HCEC 1CT (cell line): ENCODE results near the gene ANKS1A.
A peak's percentile ranks its signal among the peaks of the same experiment; 100 is the strongest.
"Not testable (repeated sequence)": the region's sequence is repeated elsewhere in the genome, so short reads cannot be mapped to it uniquely, and the experiment has no call there.

Experiments
- DNase-seq: peaks from one replicate; pipeline ENCODE4 v3.0.0-alpha.2; 2017

The ANKS1A gene

GRCh38 chr6:34999962-35000361 lies 110.9 kb downstream of the ANKS1A start:
- DNase-seq, result not testable (repeated sequence)

DNA sequence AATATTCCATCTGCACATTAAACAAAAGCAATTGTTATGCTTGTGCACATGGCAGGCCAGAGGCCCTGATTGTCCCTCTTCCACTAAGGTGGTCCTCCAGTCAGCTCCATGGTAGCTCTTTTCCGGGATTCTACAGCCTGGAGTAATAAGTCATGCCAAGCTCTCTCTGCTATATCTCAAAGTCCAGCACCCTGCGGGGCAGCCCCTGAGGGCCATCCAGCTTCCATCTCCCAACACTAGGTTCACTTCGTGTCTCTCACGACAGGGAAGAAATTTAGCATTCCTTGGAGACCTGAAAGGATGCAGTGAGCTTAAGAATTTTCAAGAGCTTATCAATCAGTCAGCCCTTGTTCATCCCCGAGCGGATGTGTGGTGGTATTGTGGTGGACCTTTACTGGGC lies 112.3 kb downstream of the ANKS1A start:
- DNase-seq, result not testable (repeated sequence)

DNA sequence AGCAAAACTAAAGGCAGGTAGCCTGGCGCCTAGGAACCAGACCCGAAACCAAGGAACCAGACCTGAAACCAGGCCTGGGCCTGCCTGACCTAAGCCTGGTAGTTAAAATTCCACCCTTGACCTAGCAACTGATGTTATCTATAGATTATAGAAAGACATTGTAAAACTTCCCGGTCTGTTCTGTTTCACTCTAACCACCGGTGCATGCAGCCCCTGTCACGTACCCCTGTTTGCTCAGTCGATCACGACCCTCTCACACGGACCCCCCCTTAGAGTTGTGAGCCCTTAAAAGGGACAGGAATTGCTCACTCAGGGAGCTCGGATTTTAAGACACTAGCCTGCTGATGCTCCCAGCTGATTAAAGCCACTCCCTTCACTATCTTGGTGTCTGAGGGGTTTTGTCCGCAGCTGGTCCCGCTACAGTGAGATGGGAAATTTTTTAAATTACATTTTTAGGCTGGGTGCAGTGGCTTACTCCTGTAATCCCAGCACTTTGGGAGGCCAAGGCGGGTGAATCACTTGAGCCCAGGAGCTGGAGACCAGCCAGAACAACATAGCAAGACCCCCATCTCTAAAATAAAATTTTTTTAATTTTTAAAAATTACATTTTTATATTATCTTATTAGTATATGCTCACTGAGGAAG lies 115.0 kb downstream of the ANKS1A start:
- DNase-seq, result not testable (repeated sequence)

DNA sequence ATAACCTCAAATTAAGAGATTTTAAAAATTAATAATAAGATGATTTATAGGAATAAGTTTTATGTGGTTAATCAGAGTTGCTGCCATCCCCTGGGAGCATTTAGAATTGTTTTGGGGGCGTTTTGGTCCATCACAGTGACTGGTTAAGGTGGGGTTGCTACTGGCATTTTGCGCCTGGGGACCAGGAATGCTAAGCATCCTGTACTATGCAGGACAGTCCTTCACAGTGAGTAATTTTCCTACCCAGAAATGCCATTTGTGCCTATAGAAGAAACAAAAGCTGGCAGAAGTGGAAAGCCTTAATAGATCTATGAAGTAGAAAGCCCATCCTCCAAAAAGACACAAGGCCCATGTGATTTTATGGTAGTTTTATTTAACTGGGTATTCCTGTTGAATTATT lies 118.0 kb downstream of the ANKS1A start:
- no peak for DNase-seq

GRCh38 chr6:35008858-35009257 lies 119.8 kb downstream of the ANKS1A start:
- DNase-seq, result no peak

DNA sequence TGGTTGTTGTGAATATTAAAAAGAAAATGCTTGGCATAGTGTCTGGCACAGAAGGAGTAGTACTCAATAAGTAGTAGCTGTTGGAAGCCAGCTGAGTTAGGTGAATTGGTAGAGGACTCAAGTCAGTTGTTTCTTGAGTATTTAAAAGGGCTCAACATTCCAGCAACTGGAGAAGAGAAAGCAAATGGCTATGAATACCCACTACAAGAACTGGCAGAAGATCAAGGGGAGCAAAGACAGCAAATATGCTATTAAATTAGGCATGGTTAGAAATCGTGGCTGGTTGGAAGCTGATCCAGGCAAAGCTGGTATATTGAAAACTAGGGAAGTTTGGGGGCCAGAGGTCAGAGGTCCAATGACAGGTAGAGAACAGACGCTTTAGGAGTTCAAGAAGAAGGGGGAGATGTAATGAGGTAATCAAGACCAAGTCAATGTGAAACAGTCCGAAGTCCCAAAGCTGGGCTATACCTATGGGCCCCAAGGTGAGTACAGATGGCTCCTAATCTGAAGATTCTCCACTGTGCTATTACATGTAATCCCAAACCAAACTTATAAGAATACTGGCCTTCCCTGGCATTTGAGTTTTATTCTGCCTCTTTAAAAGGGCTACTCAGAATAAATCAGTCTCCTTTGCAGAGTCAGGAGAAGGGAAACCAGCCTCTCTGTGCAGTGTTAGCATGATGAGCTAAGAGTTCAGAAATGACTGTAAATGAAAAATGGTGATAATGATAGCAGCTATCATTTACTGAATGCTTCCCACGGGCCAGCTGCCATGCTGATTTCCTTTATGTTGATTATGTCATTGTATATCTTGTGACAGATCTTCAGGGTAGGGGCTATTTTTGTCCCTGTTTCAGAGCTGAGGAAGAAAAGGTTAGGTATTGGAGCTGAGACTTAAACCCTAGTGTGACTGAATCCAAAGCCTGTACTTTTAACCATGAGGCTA lies 122.3 kb downstream of the ANKS1A start:
- DNase-seq, result no peak

DNA sequence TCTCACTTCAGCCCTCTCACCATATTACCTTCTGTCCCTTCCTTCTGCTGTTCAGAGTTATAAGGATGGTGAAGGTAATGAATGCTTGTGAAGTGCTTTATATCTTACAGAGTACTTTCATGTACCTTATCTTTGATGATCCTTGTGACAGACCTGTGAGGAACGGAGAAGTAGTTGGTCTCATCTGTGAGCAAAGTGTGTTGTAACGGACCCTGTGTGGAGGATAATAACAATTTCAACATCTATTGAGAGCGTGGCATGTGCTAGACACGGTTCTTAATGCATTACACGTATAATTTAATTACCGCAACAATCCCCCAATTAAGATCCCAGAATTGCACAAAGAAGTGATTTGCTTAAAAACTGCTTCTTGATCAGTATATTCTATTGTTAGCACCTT lies 124.6 kb downstream of the ANKS1A start:
- no peak for DNase-seq

- no peak for DNase-seq
Measured at GRCh38 chr6:35014341-35014740, 125.3 kb downstream of the ANKS1A start.

DNA sequence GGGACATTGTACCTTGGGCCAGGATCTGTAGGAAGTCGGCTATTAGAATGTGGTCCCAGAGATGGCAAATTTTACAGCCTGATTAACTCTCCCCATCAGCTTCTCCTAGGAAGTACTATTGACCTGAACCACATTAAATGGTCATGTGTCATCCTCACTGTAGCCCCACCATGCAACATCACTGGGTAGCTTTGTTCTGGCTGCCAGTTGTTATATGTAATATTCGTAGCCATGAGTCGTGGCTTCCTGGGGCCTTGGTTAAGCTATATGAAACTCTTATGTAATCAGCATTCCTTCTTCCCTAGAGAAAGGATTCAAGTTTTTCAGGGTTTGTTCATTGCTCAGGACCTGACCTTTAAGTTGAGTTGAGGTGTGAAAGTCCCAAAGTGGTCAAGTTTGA lies 125.7 kb downstream of the ANKS1A start:
- DNase-seq, result peak; percentile 74

GRCh38 chr6:35015476-35015875 lies 126.4 kb downstream of the ANKS1A start:
- DNase-seq, result no peak

- peak; percentile 17 for DNase-seq
Measured at GRCh38 chr6:35015996-35016395, 126.9 kb downstream of the ANKS1A start.

DNA sequence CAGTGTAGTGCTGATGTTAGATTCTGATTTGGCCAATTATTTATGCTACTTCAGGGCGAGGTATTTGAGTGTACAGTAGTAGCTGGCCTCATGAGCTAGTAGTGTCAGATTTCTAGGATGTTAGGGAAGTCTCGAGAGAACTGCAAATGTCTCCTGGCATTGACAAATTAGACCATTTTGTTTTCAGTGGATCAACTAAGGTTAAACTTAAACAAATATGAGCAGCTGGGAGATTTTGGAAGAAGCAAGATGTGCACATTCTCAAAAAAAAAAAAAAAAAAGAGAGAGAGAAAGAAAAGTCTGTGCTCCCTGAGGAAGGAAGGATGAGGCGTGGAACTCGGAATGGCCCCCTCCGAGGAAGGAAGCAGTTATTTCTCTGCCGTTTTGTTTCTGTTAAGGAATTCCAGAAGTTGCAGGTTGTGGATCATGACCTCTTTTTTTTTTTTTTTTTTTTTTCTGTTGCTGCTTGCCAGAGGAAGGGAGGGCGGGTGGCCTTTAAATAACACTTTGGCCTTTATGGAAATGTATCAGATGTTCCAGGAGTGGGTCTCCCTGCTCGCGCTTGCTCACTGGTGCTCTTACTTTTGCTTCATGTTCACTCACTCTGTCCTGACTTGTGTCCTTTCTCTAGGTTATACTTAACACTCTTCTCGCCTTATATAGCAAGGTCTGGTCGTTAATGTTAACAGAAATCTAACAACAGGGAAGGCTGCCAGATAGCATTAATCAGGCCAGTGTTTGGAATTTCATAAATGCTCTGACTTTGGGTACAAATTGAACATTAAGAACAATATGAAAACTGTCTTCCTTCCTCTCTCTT lies 127.7 kb downstream of the ANKS1A start:
- peak; percentile 77 for DNase-seq

DNA sequence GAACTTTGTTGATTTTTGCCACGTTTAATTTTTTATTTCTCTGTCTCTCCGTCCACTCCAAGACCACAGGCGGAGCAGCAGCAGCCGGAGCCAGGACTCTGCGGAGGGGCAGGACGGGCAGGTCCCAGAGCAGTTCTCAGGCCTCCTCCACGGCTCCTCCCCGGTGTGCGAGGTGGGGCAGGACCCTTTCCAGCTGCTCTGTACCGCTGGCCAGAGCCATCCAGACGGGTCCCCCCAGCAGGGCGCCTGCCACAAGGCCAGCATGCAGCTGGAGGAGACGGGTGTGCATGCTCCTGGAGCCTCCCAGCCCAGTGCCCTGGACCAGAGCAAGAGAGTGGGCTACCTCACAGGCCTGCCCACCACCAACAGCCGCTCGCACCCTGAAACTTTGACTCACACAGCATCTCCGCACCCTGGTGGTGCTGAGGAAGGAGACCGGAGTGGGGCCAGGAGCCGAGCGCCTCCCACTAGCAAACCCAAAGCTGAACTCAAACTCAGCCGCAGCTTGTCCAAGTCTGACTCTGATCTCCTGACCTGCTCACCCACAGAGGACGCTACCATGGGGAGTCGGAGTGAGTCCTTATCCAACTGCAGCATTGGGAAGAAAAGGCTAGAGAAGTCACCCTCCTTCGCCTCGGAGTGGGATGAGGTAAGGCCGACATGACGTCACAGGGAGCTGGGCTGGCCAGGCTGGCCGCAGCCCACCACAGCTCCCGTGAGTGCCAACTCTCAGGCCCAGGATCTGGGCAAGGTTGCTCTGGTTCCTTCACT lies 128.5 kb downstream of the ANKS1A start:
- DNase-seq, result no peak

GRCh38 chr6:35018182-35018519 lies 129.1 kb downstream of the ANKS1A start:
- DNase-seq, result no peak

DNA sequence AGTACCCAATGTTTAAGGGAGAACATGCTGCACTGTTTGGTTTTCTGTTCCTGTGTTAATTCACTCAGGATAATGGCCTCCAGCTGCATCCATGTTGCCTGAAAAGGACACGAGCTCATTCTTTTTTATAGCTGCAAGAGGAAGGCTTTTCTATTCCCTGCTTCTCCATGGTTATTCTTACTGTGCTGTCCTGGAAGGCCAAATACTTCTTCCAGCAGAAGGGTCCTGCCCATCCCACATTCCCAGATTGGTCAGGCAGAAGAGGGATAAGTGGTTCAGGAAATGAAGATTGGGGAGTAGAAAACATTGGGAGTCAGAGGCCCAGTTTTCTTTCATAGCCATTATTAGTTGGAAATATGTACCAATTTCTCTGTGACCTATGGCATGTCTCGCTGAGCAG lies 129.7 kb downstream of the ANKS1A start:
- no peak for DNase-seq

DNA sequence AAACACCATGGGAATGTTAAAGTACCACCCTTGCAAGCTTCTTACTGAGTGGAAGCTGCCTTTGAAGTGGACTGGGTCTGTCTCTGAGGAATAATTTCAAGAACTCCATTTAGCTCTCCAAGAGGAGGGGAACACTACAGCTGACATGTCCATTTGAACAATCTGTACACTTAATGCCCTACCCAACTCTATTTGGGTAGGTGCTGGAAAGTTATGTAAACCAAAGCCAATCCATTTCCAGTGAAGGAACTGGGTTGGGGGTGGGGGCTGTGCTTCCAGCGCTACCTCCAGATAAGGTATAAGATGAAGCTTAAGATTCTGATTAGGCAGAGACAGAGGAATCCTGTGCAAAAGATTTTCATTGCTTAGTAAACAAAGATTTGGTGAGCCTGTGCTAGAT lies 130.1 kb downstream of the ANKS1A start:
- DNase-seq, result no peak

DNA sequence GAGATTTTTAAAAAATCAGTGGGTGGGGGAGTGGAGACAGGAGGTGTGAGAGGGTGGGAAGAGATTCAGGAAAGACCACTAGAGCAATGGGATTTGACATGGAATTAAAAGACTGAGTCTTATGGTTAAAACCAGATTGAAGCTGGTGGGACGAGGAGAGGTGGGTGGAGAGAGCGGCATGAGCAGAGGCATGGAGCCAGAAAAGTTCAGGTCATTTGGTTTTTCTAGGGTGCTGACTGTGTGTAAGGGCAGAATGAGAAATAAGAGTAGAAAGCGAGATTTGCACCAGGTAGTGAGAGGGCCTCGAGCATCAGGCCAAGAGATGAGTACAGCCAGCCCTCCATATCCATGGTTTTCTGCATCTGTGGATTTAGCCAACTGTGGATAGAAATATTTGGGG lies 130.8 kb downstream of the ANKS1A start:
- DNase-seq, result no peak

DNA sequence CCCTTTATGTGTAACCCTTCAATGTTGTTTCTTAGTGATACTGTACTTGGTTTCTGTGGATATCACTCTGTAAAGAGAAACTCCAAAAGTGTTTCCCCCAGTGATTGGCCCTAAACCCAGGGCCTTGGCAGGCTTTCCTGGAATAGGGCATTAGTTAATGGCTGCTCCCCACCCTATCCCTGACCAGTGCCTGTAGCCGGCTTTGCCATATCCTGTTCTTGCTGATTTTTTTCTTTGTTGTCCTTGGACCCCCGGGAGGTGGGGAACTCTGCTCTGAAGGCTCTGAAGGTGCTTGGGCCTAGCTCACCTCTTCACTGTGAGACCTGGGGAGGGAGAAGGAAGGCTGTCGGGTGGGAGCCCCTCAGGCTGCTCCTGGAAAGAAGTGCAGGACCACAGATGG lies 131.9 kb downstream of the ANKS1A start:
- no peak for DNase-seq

GRCh38 chr6:35023091-35024000 lies 134.3 kb downstream of the ANKS1A start:
- DNase-seq, result no peak

- DNase-seq, result peak; percentile 18
Measured at GRCh38 chr6:35024551-35025054, 135.5 kb downstream of the ANKS1A start.
